ENCODE results near the gene BBOX1.

BBOX1 gene

GRCh38 chr11:27025957-27026733, 14.5 kb upstream of the BBOX1 start:
- DNase-seq = no peak

GRCh38 chr11:27028561-27028965, 12.1 kb upstream of the BBOX1 start:
- no peak for DNase-seq

DNA sequence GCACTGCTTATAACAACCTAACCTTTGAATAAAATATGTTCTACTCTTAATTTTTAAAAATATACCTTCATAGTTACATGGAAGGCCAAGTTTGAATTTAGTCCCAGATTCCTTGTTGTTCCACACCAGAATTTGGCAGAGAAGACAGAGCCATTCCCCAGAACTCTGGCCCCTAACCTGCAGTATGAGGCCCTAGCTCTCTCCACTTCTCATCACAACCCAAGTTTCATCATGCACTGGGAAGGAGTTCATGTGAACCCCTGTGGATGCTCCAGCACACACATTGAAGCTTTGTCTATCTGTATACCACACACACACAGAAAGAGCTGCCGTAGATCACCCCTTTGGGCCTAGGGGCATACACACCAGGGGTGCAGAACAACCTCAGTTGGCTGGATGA, 10.6 kb upstream of the BBOX1 start:
- no peak for DNase-seq

DNA sequence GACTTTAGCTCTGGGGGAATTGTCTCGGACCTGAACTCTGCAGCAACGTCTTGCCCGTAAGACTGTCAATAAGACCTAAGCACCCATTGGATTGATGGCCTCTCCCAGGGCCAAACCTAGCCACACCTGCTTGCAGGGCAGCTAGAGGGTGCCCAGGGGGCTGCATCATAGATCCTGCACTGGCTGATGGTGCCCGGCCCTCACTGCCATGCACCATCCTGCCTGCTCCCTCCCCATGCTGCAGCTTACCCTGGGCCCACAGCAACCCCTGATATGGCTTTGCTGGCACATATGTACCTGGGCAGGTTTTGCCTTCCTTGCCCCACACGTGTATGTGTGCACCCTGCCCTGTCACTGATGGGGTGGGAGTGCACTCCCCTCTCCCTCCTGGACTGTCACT, 8.9 kb upstream of the BBOX1 start:
- DNase-seq = no peak

DNA sequence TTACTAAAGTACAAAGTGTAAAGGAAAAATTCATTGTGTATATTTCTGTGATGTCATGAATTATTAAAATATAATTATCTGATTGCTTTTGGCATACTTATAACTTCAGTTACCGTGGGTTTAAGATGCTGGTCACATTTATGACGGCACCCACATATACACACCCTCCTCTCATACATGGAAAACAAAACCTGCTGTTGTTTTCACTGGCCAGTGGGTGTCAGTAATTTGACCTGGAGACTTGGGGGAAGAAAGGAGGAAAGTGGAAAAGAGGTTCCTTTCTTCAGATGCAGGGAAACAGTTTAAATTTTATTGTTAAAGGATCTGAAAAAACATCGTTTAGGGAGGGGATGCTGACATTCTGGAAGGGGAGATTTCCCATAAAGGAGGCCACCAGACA, 742 bp upstream of the BBOX1 start:
- DNase-seq = no peak

DNA sequence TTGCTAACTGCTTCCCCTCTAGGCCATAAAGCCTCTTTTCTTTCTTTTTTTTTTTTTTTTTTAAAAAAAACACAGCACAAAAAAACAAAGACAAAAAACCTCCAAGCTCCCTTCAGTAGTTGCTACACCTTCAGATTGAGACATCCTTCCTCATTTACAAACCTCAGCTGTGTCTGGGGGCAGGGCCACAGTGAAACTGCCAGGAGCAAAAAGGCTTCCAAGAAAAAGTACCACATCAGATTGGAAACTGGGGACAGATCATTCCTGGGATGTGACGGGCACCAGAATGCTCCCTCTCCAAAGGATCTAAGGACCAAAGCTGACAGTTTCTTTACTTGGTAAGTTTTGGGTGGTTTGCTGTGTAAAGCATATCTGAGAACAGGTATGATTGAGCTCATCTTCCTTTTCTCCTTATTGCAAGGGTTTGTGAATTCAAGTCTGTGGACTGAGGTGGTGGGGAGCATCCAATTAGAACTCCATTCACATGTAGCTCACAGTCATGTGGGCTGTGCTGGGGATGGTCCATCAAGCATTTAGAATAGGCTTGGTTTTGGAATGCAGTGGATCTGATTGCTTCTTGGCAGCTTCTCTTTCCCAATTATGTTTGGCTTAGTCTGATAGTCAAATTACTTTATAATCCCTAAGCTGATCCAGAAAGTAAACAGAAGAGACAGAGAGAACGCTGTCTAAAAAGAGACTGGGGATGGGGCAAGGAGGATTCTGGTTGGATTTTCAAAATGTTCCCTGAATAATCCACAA, 705 bp downstream of the BBOX1 start:
- no peak for DNase-seq

DNA sequence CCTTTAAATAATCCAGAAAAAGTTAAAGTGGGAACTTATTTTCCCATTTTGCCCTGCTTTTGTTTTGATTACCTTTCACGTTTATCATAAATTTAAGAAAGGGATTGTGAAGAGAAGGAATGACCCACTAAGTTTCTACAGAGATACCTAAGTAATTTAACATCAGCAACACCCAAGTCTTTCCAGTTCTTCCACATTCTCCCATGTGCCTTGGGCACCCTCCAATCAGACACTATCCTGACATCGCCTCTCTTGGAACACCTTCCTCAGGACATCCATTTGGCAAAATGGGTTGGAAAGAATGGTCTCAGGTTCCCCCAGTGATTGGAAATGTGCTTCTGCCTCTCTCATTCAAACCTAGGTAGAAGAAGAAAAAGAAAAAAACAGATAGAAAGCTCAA, 6.3 kb downstream of the BBOX1 start:
- DNase-seq = no peak

- DNase-seq = no peak
These were observed 12.1 kb downstream of the BBOX1 start for GRCh38 chr11:27052668-27053067.

- no peak for DNase-seq
These were observed 14.6 kb downstream of the BBOX1 start for GRCh38 chr11:27055065-27055682.

- no peak for DNase-seq
These were observed 16.6 kb downstream of the BBOX1 start for GRCh38 chr11:27057091-27057780.

GRCh38 chr11:27058456-27058855, 17.8 kb downstream of the BBOX1 start:
- DNase-seq = no peak

DNA sequence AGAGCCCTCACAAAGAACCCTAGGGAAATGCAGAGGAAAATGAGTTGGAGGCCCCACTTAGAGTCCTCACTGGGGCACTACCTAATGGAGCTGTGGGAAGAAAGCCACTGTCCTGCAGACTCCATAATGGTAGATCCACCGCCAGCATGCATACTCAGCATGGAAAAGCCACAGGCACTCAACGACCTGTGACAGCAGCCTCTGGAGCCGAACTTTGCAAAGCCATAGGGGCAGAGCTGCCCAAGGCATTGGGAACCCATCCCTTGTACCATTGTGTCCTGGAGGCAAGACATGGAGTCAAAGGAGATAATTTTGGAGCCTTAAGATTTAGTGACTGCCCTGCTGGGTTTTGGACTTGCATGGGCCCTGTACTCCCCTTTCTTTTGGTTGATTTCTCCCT, 18.8 kb downstream of the BBOX1 start:
- no peak for DNase-seq

GRCh38 chr11:27060816-27061460, 20.3 kb downstream of the BBOX1 start:
- DNase-seq = no peak

GRCh38 chr11:27061461-27061821, 20.8 kb downstream of the BBOX1 start:
- DNase-seq = no peak

DNA sequence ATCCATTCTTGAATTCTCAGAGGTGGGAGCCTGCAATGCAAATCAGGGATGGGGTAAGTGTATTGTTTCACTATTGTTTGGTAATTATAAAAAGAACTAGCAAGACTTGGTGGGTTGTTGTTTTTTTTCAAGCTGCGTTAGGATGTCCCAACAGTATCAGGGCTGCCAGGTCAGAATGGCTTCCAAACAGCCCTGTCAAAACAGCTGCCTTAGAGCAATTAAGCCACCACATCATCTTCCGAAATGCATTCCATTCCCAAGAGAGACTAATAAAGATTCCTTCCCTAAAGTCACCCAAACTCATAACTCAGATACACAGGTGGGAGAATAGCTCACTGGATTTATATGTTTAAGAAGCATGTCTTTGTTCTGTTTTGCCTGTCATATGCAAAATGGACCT, 23.5 kb downstream of the BBOX1 start:
- no peak for DNase-seq

DNA sequence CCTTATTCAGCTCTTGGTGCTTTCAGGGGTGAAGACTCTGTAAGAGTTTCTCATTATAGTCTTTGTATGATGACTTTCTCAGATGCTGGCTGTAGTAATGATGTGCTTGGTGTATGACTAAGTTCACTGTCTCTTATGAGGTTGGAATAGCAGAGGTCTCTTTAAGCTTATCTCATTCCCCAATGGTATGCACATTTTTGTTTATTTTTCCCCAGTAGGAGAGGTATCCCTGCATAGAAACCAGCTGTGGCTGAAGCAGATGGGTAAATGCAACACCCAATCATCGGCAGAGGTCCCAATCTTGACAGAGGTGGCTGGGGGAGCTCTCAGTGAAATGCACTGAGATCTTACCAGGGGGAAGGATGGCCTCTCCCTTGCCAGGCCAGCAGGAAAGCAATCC, 34.6 kb downstream of the BBOX1 start:
- DNase-seq = no peak

DNA sequence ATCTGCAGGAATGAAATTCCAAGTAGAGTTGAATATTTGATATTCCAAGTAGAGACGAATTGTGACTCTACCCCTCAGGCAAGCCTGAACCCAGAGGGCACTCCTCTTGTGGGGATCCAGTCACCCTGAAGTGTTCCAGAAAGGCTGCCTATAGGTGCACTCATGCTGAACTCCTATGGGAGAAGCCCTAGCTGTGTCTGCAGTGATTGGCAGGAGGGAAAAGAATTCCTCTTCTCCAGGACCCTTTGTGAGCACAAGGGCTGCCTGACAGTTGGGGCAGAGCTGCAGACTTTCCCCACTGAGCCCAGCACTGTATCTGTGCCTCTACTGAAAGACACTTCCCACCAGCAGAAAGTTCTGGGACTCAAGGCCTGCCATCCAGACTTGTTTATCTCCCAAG, 35.0 kb downstream of the BBOX1 start:
- DNase-seq = no peak

- DNase-seq = no peak
These were observed 35.5 kb downstream of the BBOX1 start for GRCh38 chr11:27076121-27076589.

GRCh38 chr11:27081056-27081455, 40.4 kb downstream of the BBOX1 start:
- no peak for DNase-seq

DNA sequence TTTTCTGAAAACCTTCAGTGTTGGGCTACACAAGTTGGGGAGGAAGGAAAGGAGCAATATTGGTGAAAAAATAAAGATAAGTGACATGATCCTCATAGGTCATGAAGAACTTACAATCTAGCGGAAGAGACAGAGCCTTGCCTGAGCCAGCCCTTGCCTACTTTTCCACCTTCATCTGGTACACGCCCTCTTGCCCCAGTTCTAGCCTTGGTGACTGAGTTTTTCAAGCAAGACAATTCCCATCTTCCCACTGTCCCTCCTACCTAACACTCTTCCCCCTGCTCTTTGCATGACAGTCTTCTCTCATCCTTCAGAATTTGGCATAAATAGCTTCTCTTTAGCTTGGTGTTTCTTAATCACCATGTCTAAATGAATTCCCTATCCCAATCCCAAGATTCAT, 42.6 kb downstream of the BBOX1 start:
- no peak for DNase-seq

DNA sequence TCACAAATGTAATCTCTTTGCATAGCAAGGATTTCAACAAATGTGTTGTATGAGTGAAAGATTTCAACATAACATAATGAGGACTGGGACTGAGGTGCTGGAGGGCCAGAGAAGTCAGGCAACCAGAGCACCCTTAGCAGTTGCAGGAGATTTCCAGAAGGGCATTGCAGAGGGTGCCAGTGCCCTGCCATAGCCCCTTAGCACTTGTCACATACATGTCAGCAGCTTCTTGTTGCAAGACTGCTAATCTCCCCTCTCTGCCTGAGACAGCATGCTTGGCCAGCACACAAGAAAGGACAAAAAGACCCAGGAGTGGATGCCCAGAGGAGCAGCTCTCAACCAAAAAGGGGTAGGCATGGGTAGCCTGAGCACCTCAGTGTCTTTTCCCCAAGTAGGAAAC, 43.2 kb downstream of the BBOX1 start:
- no peak for DNase-seq

DNA sequence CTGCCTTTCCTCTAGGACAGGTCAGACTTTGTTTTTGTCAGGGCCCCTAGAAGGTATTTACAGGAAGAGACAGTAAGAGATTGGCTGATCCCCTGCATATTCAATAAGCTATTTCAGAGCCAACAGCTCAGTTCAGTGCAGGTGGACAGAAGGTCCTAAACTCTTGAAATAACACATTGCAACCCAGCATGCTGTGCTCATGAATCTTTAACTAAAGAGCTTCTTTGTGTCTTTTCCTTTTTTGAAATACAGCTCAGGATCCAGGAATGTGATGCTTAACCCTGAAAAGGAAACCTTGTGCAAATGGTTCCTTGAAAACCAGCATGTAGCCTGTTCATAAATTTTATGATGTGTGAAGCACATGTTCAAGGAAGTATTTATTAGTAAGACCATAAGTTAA, 43.9 kb downstream of the BBOX1 start:
- no peak for DNase-seq

- DNase-seq = no peak
These were observed 44.5 kb downstream of the BBOX1 start for GRCh38 chr11:27085111-27085510.
